ENCODE data around the gene ATXN7L1. TPM values are rescaled to one million over a fixed set of nuclear protein-coding genes. Genes with fewer than 3 reads are reported as not detected.

Gene ATXN7L1
- total RNA-seq, 2 experiments from 2014 or later = 0.59 TPM; not detected in 1

- Histone ChIP-seq H3K9me3 (ENCODE audit: low read length) (no peaks in the 10 kb centered on the region), H3K79me2 (ENCODE audit: insufficient read depth, low read depth, low read length) (no peaks in the 10 kb centered on the region), H2AFZ (ENCODE audit: low read length) (no peak overlapping the region), H3K4me1 (ENCODE audit: insufficient read depth, low read length, poor library complexity, severe bottlenecking) (no peaks in the 10 kb centered on the region), H3K4me2 (ENCODE audit: low read length) (no peak overlapping the region), H3K27ac (ENCODE audit: low read depth, low read length, poor library complexity, severe bottlenecking) (no peak overlapping the region), H3K36me3 (ENCODE audit: insufficient read depth, low read length) (no peaks in the 10 kb centered on the region), H3K9me2 (ENCODE audit: insufficient read depth, low read length) (no peaks in the 10 kb centered on the region), H4K20me1 (ENCODE audit: insufficient read depth, low read length) (no peaks in the 10 kb centered on the region), H3K4me3 (ENCODE audit: low read depth, low read length, poor library complexity, severe bottlenecking) (no peak overlapping the region)
- POLR2A ChIA-PET = no interaction called here
- no TSS peak for BruUV-seq (replicated peaks)
- no peak for TF ChIP-seq EZH2phosphoT487 (IDR thresholded peaks at IDR 0.05; ENCODE audit: borderline replicate concordance, low read depth, low read length)
- TF ChIP-seq, protein P1, sequence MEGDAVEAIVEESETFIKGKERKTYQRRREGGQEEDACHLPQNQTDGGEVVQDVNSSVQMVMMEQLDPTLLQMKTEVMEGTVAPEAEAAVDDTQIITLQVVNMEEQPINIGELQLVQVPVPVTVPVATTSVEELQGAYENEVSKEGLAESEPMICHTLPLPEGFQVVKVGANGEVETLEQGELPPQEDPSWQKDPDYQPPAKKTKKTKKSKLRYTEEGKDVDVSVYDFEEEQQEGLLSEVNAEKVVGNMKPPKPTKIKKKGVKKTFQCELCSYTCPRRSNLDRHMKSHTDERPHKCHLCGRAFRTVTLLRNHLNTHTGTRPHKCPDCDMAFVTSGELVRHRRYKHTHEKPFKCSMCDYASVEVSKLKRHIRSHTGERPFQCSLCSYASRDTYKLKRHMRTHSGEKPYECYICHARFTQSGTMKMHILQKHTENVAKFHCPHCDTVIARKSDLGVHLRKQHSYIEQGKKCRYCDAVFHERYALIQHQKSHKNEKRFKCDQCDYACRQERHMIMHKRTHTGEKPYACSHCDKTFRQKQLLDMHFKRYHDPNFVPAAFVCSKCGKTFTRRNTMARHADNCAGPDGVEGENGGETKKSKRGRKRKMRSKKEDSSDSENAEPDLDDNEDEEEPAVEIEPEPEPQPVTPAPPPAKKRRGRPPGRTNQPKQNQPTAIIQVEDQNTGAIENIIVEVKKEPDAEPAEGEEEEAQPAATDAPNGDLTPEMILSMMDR (conservative IDR thresholded peaks at IDR 0.05; ENCODE audit: low read length) = no peak
- no peak for DNase-seq (ENCODE audit: low spot score)
- CTCF ChIA-PET (ENCODE audit: unreplicated experiment) = no interaction called here
- intact Hi-C loops (cut with micrococcal nuclease; ENCODE audit: unreplicated experiment) = no loop called here
Observed at GRCh38 chr7:105721571-105722104, 154.8 kb downstream of the ATXN7L1 start.

DNA sequence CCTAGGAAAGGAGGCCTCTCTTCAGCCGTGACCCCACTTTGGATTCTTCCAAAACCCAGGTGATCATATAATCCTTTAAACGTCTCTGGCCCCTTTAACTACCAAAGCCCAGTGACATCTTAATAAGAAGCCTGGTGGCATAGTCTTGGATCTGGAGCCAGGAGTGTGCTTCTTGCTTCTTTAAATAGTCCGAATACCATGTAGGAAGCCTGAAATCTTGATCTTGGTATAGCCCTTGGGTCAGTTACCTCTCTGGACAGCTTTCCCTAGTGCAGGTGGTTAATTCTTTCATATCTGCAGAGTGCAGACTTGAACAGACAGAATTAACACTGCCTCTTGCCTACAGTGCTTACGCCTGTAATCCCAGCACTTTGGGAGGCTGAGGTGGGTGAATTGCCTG is 156.5 kb downstream of the ATXN7L1 start:
- no TSS peak for BruUV-seq (replicated peaks)
- H2AFZ ChIP-seq (ENCODE audit: low read length) = no peak overlapping the region
- no peak overlapping the region for H3K27ac ChIP-seq (ENCODE audit: low read depth, low read length, poor library complexity, severe bottlenecking)
- H3K79me2 ChIP-seq (ENCODE audit: insufficient read depth, low read depth, low read length) = no peaks in the 10 kb centered on the region
- POLR2A ChIA-PET = no interaction called here
- H3K9me2 ChIP-seq (ENCODE audit: insufficient read depth, low read length) = no peaks in the 10 kb centered on the region
- no peak overlapping the region for H3K4me3 ChIP-seq (ENCODE audit: low read depth, low read length, poor library complexity, severe bottlenecking)
- CTCF ChIA-PET (ENCODE audit: unreplicated experiment) = no interaction called here
- H4K20me1 ChIP-seq (ENCODE audit: insufficient read depth, low read length) = no peaks in the 10 kb centered on the region
- H3K4me1 ChIP-seq (ENCODE audit: insufficient read depth, low read length, poor library complexity, severe bottlenecking) = no peaks in the 10 kb centered on the region
- intact Hi-C loops (cut with micrococcal nuclease; ENCODE audit: unreplicated experiment) = no loop called here
- H3K4me2 ChIP-seq (ENCODE audit: low read length) = no peak overlapping the region
- TF ChIP-seq, protein P1 (conservative IDR thresholded peaks at IDR 0.05; ENCODE audit: low read length) = no peak
- no peak for TF ChIP-seq EZH2phosphoT487 (IDR thresholded peaks at IDR 0.05; ENCODE audit: borderline replicate concordance, low read depth, low read length)
- no peak for DNase-seq (ENCODE audit: low spot score)
- H3K36me3 ChIP-seq (ENCODE audit: insufficient read depth, low read length) = no peaks in the 10 kb centered on the region
- H3K9me3 ChIP-seq (ENCODE audit: low read length) = no peaks in the 10 kb centered on the region

GRCh38 chr7:105719395-105719794 is 157.0 kb downstream of the ATXN7L1 start:
- Histone ChIP-seq H3K4me2 (ENCODE audit: low read length) (no peak overlapping the region), H3K36me3 (ENCODE audit: insufficient read depth, low read length) (no peaks in the 10 kb centered on the region), H3K4me3 (ENCODE audit: low read depth, low read length, poor library complexity, severe bottlenecking) (no peak overlapping the region), H3K4me1 (ENCODE audit: insufficient read depth, low read length, poor library complexity, severe bottlenecking) (no peaks in the 10 kb centered on the region), H4K20me1 (ENCODE audit: insufficient read depth, low read length) (no peaks in the 10 kb centered on the region), H3K9me2 (ENCODE audit: insufficient read depth, low read length) (no peaks in the 10 kb centered on the region), H3K79me2 (ENCODE audit: insufficient read depth, low read depth, low read length) (no peaks in the 10 kb centered on the region), H3K9me3 (ENCODE audit: low read length) (no peaks in the 10 kb centered on the region), H3K27ac (ENCODE audit: low read depth, low read length, poor library complexity, severe bottlenecking) (no peak overlapping the region), H2AFZ (ENCODE audit: low read length) (no peak overlapping the region)
- intact Hi-C loops (cut with micrococcal nuclease; ENCODE audit: unreplicated experiment) = no loop called here
- no peak for TF ChIP-seq EZH2phosphoT487 (IDR thresholded peaks at IDR 0.05; ENCODE audit: borderline replicate concordance, low read depth, low read length)
- TF ChIP-seq, protein P1 (conservative IDR thresholded peaks at IDR 0.05; ENCODE audit: low read length) = no peak
- BruUV-seq (replicated peaks) = no TSS peak
- no peak for DNase-seq (ENCODE audit: low spot score)
- ChIA-PET POLR2A (no interaction called here), CTCF (ENCODE audit: unreplicated experiment) (no interaction called here)

Measured in OCI-LY7 (cell line).